NCI-H82 treated with DMSO at 0.1 percent for 48 hours (cell line): Measurements from ENCODE around the gene EPB41L1.

Experiments
- DNase-seq: peaks from one replicate; lab custom pipeline; 2025; ENCODE audit not compliant: unreplicated experiment; lab: John Stamatoyannopoulos, UW

Gene EPB41L1

GRCh38 chr20:36153736-36154699 lies 522 bp upstream of the EPB41L1 start:
- DNase-seq: peak; percentile 46

- no peak for DNase-seq
Measured at GRCh38 chr20:36155629-36155971, 1.1 kb downstream of the EPB41L1 start.

- DNase-seq: no peak
Measured at GRCh38 chr20:36155991-36156390, 1.5 kb downstream of the EPB41L1 start.

GRCh38 chr20:36157610-36158009 lies 3.1 kb downstream of the EPB41L1 start:
- DNase-seq: no peak

GRCh38 chr20:36158160-36158741 lies 3.7 kb downstream of the EPB41L1 start:
- DNase-seq: no peak

GRCh38 chr20:36159833-36160232 lies 5.3 kb downstream of the EPB41L1 start:
- DNase-seq: no peak

- no peak for DNase-seq
Measured at GRCh38 chr20:36162272-36162966, 7.9 kb downstream of the EPB41L1 start.

- no peak for DNase-seq
Measured at GRCh38 chr20:36167902-36168503, 13.5 kb downstream of the EPB41L1 start.

- DNase-seq: no peak
Measured at GRCh38 chr20:36170542-36171215, 16.1 kb downstream of the EPB41L1 start.

- peak; percentile 42 for DNase-seq
Measured at GRCh38 chr20:36173451-36173933, 19.0 kb downstream of the EPB41L1 start.

- DNase-seq: no peak
Measured at GRCh38 chr20:36175016-36175415, 20.5 kb downstream of the EPB41L1 start.

GRCh38 chr20:36175475-36175995 lies 21.0 kb downstream of the EPB41L1 start:
- no peak for DNase-seq

GRCh38 chr20:36177716-36178115 lies 23.2 kb downstream of the EPB41L1 start:
- DNase-seq: no peak

- no peak for DNase-seq
Measured at GRCh38 chr20:36179170-36179945, 24.8 kb downstream of the EPB41L1 start.

GRCh38 chr20:36180323-36180722 lies 25.8 kb downstream of the EPB41L1 start:
- DNase-seq: no peak

- DNase-seq: no peak
Measured at GRCh38 chr20:36181934-36182603, 27.5 kb downstream of the EPB41L1 start.

GRCh38 chr20:36182604-36183154 lies 28.1 kb downstream of the EPB41L1 start:
- DNase-seq: no peak

- no peak for DNase-seq
Measured at GRCh38 chr20:36183155-36183944, 28.8 kb downstream of the EPB41L1 start.
